GM18909 (cell line): ENCODE measurements around the gene FHDC1.

Source experiments
- ATAC-seq: cut with Tn5 transposase; IDR thresholded peaks from one replicate; pipeline ENCODE4 v1.9.1; 2021; ENCODE audit warnings: mild to moderate bottlenecking; ENCODE audit not compliant: unreplicated experiment, poor library complexity

FHDC1 gene

DNA sequence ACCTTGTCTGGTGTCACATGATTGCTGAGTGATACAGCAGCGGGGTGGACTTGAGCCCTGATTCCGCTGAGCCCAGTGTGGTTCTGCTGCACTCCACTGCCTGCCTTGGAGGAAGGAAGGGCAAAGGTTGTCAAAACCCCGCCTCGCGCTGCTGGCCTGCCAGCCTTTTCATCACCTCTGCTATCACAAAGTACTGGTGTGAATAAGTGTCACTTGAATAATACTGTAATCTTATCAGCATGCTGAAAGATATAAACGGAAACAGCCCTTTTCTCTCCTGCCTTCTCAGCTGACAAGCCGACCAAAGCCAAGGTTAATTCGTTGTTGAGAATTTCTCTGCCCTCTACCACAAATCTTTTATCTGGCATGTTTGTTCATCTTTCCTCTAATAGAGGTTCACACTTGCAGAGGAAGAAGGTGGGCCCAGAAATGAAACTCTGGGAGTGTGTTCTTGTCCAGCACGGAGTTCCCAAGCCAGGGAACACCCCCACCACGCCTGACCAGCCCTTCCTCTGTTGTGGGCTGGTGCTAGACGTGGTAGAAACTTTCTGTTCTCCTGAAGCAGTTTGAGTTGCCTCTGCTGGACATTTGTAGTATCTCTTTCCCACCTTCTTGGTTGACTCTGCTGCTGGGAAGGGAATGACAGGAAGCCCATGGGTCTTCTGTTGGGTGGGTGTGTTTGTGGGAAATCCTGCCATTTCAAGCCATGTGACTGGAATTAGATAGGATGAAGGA, 21.5 kb downstream of the FHDC1 start:
- ATAC-seq: no peak

DNA sequence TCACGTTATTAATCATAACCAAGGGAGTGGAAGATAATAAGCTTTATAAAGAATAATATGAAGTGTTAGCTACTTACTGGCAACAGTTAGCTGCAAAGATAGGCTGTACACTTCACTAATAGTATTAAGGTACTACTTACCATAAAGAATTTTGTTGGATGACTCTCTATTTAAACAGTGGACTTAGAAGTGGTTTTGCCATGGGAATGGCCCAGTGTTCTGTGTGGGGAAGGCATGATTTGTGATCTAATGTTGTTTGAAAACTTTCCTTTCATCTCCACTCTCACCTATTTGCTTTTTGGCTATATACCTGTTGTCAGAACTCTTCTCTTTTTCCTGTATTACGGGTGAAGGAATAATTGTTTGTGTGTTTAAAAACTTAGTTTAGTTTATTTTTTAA, 23.0 kb downstream of the FHDC1 start:
- ATAC-seq: no peak

DNA sequence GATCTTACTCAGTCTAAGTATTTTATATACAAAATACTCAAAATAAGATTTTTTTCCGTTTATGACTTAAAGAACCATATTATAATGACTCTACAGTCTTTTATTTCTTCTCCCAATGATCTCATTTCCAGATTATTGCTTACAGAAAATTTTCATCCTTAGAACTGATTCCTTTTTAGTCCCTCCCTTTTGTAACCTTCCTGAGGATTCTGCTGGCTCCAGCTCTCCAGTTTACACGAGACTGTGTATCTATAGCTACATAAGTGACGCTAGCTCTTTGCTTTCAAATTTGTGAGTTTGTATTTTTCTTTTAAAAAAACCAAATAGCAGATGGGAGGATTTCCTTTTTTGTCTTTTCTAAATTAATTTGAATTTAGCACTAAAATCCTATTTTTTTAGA, 24.0 kb downstream of the FHDC1 start:
- ATAC-seq: no peak

DNA sequence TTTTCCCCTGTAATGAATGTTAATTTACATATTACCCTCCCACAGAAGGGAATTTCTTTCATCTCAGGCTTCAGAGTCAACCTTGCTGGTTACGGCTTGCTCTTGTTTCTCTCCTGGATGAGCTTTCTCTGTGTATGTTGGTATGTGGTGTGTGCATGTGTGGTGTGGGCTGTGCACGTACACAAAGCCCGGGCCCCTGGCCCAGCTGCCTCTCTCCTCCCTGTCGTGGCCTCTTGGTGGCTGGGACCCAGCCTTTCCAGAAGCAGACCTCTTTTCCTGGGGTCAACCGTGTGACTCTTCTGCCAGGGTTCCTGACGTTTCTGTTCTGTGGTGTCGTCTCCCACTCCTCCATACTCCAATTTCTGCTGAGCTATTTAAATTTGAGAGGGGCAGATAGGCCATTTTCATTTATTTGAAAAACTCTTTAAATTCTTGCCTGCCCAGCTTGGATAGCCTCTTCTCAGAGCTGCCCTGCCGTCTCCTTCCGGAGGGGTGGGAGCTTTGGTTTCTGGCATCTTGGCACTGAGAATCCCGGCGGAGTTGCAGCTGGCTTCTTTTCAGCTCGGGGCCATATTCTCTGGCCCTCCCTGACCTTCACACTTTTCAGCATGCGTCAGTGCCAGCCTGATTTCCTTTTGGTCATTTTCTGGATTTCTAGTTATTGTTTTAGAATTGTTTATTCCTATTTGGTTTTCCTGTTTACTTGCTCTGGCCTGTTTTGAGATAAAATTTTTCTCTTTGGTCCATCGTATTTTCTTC, 25.1 kb downstream of the FHDC1 start:
- ATAC-seq: no peak

DNA sequence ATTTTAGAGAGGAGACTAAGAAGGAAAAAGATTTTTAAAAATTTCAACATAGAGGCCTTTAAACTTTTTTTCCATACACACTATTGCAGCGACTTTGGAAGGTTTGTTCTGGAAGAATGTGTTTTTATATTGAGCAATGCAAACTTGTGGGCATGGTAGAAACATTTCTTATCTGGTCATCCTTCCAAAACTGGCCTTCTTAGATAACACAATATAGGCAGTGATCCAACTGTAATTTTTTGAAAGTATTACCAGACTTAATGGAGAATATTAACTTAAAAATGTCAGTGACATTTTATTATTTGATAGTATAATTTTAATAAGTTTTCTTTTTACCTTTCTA, 25.6 kb downstream of the FHDC1 start:
- ATAC-seq: no peak

DNA sequence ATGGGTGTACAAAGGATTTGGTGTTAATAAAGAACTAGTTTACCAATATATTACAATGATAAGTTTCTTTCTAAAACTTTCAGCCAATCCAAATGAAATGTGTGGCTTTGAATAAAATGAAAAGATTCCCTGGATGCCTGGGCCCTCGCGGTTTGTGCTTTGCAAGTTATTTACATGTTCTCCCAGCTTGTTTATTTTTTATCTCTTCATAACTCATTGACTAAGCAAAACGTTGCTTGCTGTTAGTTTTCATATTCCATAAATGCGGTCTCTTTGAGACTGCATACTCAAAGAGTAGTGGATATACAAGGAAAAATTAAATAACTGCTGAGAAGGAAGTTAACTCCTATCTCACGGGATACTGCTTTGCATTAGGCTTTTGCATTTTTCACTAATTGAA, 26.0 kb downstream of the FHDC1 start:
- no peak for ATAC-seq

DNA sequence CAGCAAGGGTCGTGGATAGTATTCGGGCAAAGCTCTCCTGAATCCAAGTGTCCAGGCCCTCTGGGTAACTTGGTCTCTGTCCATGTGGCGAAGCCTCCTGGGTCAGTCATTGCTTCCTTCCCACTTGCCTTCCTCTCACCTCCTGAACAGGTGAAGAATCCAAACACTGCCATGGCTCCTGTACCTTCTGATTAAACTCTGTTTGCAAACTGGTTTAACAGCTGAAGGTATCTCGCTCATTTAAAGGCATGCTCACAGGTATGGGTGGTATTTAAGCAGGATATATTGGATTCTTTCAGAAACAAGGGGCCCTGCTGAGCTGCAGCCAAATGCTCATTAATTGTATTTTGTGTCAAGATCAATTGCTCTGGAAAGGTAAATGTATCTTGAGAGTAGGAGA, 28.2 kb downstream of the FHDC1 start:
- ATAC-seq: no peak

DNA sequence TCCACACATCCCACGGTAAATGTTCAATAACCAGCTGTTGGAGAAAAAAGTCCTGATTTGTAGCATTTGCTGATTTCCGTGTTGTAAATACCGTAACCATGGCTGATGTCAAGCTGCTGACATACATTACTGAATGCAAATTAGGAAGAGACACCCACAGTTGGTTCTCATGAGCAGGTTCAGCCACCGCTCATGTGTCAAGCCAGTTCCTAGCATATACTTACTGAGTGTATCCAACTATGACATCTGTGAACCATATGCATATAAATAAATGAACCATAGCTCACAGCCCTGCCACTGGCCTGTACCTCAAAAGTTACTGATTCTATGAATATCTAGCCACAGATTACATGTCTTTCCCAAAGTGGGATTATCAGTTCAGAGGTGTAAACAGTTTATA, 29.5 kb downstream of the FHDC1 start:
- ATAC-seq: peak; percentile 71

DNA sequence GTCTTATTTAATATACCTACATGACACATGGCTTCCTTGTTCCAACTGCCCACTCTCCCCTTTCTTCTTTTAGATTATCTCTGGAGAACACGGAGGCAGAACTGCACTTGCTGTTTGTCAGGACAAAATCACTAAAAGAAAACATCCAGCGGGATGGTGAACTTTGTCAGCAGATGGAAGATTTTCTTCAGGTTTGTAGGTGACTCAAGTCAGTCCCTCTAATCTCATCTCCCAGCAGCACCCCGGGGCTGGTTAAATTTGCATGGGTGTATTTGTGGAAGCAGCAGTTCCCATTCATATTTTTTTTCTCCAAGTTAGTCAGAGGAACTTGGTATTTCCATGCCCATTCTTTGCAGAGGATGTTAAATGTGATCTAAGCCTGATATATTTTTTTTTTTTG, 31.8 kb downstream of the FHDC1 start:
- no peak for ATAC-seq

DNA sequence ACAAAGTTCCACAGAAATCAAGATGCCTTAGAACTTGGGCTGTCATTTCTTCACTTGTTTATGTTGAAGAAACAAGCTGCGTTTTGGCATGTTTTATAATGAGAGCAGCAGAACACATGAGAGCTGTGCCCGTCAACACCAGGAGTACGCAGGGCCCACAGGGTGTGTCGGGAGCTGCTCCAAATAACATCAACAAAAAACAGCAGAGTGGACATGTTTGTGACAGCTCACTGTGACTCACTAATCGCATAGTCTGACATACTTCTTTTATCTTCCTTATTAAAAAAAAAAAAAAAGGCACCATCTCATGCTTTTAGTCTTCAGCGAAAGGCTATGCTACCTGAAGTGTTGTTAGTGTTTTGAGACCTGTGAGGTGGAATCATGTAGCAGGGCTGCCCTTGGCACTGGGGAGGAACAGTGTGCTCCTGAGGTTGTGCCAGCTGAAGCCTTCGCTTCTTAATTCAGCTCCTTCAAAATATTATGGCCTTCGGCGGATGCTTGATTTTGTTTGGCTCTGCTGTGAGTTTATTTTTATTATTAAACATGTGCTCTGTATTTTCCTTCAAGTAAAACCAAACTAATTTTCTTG, 32.8 kb downstream of the FHDC1 start:
- no peak for ATAC-seq

DNA sequence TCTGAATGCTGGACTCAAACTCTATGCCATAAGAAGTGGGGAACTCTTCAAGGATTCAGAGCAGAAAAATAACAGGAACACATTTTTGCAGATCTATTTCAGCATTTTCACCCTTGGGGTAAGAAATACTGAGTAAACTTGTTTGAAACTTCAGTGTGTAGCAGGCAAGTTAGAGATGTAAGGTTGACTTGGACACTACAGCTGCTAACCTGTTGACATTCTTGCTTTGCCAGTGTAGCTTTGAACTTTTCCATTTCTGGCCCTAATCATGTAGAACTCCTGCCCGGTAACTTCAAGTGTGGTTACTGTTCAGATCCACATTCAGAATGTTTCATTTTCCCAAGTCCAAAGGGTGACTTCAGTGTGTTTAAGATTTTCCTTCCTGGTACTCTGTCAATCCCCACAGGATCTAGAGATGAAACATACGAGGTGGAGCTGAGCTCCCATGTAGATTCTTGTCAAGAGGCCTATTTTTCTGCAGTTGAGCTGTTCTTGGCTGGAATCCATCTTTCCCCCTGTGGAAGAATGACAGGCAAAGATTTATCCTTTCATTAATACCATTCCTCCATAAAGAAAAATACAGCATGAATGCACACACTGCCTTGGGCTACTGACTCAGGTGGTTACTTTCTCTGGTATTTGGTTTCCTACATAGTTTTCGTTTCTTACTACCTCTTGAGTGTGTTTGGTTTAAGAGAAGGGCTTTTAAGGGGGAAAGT, 34.1 kb downstream of the FHDC1 start:
- ATAC-seq: no peak

DNA sequence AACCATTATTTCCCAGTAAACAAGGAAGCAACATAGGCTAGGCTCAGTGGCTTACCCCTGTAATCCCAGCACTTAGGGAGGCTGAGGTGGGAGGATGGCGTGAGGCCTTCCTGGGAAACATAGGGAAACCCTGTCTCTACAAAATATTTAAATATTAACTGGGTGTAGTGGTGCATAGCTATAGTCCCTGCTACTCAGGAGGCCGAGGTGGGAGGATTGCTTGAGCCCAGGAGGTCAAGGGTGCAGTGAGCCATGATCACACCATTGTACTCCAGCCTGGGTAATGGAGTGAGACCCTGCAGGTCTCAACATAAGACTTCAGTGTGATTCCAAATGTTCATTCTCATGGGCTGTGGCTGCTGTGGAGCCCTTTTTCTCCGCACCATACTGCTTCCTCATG, 34.9 kb downstream of the FHDC1 start:
- ATAC-seq: no peak

DNA sequence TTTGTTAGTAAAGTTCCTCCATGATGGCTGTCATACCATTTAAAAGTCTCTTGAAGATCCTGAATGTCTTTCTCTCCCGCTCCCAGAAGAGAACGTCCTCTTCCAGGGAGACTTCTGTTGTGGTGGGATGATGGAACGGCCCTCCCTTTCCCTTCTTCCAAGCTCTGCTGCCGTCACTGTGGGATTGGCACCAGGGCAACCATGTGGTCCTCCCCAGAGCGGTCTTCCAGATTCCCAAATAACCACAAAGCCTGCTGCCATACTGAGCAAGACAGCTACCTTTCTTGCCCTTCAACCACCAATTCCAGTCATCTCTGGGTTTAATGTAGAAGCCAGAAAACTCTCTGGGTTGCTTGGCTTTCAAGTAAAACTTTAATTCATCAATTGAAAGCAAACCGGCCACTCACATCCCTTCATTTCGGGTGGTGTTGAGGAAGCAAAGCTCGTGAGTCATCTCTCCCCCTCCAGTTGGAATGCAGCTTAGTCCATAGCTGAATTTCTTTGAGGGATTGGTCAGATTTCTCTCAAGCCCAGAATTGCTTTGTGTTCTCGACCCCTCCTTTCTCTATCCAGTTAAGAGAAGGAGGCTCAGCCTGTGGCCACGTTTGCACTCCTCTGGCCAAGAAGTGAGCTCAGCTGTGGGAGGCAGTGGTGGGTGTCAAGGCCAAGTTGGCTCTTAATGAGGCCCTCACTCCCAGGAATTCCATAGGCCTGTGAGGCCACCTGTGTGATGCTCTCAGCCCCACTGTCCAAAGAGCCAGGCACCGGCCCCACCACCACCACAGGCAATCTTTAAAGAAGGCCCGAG, 36.9 kb downstream of the FHDC1 start:
- ATAC-seq: no peak

DNA sequence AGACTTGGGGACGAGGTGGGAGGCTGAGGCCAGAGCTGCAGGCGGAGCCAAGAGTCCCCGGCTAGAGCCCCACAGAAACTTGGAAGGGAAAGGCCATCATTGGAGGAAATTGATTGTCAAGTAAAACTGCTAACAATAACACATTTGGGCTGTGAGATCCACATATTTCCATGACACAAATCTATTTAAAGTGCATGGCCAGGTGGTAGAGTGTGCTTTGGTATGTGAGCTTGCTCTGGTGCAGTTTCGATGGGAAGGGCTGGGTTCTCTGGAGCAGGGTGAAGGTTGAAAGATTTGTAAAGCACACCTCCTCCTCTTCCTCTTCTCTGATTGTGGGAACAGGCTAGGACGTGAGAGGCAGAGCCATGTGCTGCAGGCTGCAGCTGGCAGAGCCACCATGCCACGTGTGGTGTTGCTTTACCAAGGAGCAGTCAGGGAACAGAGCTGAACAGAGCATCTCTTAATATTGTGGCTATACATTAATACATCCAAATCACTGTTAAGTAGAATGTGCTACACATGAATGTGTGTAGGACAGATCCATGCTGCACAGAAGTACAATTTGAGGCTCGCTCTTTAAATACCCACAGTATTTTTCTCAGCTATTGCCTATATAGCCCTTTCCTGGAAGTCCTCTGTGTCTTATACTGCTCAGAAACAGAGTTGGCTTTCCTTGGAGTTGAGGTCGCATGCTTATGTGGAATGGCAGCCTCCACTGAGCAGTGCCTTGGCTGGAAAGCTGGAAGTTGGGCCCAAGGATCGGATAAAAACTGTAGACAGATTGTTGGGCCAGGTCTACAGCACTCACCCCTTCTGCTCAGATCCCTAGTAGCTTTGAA, 37.7 kb downstream of the FHDC1 start:
- ATAC-seq: no peak

DNA sequence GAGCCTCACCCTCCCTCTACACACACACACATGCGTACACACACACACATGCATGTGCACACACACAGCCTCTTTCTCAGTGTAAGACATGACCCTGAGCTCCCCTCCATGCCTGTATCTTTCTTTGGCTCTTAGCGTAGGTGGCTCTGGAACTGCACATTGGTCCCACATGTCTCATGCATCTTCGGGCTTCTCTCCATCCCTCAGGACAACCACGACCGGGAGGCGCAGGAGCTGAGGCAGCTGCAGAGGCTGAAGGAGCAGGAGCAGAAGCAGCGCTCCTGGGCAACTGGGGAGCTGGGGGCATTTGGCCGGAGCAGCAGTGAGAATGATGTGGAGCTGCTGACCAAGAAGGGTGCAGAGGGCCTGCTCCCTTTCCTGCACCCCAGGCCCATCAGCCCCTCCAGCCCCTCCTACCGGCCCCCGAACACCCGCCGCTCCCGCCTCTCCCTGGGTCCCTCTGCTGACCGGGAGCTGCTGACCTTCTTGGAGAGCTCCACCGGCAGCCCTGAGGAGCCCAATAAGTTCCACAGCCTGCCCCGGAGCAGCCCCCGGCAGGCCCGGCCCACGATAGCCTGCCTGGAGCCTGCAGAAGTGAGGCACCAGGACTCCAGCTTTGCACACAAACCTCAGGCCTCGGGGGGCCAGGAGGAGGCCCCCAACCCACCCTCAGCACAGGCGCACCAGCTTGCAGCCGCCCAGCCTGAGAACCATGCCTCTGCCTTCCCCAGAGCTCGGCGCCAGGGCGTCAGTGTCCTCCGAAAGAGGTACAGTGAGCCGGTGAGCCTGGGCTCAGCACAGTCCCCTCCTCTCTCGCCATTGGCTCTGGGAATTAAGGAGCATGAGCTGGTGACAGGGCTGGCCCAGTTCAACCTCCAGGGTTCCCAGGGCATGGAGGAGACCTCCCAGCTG, 38.6 kb downstream of the FHDC1 start:
- ATAC-seq: no peak

DNA sequence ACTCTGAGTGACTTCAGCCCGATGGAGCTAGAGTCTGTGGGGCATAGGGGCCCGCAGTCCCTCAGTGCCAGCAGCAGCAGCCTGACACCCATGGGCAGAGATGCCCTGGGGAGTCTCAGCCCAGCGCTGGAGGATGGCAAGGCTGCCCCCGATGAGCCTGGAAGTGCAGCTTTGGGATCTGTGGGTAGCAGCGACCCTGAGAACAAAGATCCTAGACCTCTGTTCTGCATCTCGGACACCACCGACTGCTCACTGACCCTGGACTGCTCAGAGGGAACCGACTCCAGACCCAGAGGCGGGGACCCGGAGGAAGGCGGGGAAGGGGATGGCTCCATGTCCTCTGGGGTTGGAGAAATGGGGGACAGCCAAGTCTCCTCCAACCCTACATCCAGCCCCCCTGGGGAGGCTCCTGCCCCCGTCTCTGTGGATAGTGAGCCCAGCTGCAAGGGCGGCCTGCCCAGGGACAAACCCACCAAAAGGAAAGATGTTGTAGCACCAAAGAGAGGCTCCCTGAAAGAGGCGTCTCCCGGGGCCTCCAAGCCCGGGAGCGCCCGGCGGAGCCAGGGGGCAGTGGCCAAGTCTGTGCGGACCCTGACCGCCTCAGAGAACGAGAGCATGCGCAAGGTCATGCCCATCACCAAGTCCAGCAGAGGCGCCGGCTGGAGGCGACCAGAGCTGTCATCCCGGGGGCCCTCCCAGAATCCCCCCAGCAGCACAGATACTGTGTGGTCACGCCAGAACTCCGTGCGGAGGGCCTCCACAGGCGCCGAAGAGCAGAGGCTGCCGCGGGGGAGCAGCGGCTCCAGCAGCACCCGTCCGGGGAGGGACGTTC, 39.5 kb downstream of the FHDC1 start:
- no peak for ATAC-seq

DNA sequence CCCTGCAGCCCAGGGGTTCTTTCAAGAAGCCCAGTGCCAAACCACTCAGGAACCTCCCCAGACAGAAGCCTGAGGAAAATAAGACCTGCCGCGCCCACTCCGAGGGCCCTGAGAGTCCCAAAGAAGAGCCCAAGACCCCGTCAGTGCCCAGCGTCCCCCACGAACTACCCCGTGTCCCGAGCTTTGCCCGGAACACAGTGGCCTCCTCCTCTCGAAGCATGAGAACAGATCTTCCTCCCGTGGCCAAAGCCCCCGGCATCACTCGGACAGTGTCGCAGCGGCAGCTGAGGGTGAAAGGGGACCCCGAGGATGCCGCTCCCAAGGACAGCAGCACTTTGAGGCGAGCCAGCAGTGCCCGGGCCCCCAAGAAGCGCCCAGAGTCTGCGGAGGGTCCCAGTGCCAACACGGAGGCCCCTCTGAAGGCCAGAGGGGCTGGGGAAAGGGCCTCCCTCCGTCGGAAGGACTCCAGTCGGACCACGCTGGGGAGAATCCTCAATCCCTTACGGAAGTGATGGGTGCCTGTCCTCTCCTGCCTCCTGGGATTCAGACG, 40.2 kb downstream of the FHDC1 start:
- no peak for ATAC-seq
